ENCODE data around the gene PARD3. TPM values are rescaled to one million over a fixed set of nuclear protein-coding genes. Genes with fewer than 3 reads are reported as not detected.

PARD3 gene
- total RNA-seq, 1 donor from 2014 or later: 35.4 TPM

DNA sequence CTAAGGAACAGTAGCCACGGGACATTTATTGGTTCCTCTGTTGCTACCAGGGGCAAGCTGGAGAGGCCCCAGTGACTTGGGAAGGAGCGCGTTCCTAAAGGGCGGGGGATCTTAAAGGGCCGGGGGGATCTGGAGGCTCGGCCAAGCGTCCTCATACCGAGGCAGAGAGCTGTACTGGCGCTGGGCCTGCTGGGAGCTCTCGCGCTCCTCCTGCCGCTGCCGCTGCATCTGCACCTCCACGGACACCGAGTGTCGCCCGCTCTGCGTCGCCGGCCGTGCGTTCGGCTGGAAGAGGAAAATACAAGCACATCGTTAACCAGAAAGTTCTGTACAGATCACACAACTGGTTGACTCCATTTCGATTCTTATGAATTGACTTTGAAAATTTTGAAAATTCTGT lies 695.6 kb downstream of the PARD3 start:
- no peaks in the 10 kb centered on the region for H3K36me3 ChIP-seq (ENCODE audit: insufficient read depth, low read length)
- no peak overlapping the region for H3K4me3 ChIP-seq (ENCODE audit: insufficient read depth, low read depth, low read length)
- Mint-ChIP-seq H3K27ac (ENCODE audit: unreplicated experiment) (no peak overlapping the region), H3K4me1 (ENCODE audit: low read depth, unreplicated experiment) (peaks cover 22% of the 10 kb centered on the region), H3K27me3 (ENCODE audit: low read depth, unreplicated experiment) (no peaks in the 10 kb centered on the region), H3K36me3 (ENCODE audit: low read depth, unreplicated experiment) (peaks cover 7% of the 10 kb centered on the region), H3K9me3 (ENCODE audit: unreplicated experiment) (no peaks in the 10 kb centered on the region), H3K4me3 (ENCODE audit: unreplicated experiment) (no peak overlapping the region)
- peaks cover 20% of the 10 kb centered on the region for H3K4me1 ChIP-seq (ENCODE audit: insufficient read depth, low read length)
- no peaks in the 10 kb centered on the region for H4K20me1 ChIP-seq (ENCODE audit: insufficient read depth, low read length)
- H3K27me3 ChIP-seq (ENCODE audit: insufficient read depth, low read length): no peaks in the 10 kb centered on the region
- H3K27ac ChIP-seq (ENCODE audit: low read depth, low read length): no peak overlapping the region
- H2AFZ ChIP-seq (ENCODE audit: low read depth, low read length): no peak overlapping the region
- FAIRE-seq (no peak), DNase-seq (ENCODE audit: low read depth) (no peak)
- no peak overlapping the region for H3K4me2 ChIP-seq (ENCODE audit: low read length)
- H3K9me3 ChIP-seq (ENCODE audit: insufficient read depth, low read depth, low read length): no peaks in the 10 kb centered on the region
- no peak for TF ChIP-seq EZH2 (IDR thresholded peaks at IDR 0.05; ENCODE audit: insufficient read depth, low read length)
- TF ChIP-seq, protein P1, sequence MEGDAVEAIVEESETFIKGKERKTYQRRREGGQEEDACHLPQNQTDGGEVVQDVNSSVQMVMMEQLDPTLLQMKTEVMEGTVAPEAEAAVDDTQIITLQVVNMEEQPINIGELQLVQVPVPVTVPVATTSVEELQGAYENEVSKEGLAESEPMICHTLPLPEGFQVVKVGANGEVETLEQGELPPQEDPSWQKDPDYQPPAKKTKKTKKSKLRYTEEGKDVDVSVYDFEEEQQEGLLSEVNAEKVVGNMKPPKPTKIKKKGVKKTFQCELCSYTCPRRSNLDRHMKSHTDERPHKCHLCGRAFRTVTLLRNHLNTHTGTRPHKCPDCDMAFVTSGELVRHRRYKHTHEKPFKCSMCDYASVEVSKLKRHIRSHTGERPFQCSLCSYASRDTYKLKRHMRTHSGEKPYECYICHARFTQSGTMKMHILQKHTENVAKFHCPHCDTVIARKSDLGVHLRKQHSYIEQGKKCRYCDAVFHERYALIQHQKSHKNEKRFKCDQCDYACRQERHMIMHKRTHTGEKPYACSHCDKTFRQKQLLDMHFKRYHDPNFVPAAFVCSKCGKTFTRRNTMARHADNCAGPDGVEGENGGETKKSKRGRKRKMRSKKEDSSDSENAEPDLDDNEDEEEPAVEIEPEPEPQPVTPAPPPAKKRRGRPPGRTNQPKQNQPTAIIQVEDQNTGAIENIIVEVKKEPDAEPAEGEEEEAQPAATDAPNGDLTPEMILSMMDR (IDR thresholded peaks at IDR 0.05; ENCODE audit: insufficient read depth, low read depth, low read length): no peak
- H3K9ac ChIP-seq (ENCODE audit: low read length): no peak overlapping the region
- H3K79me2 ChIP-seq (ENCODE audit: insufficient read depth, low read length): no peaks in the 10 kb centered on the region

DNA sequence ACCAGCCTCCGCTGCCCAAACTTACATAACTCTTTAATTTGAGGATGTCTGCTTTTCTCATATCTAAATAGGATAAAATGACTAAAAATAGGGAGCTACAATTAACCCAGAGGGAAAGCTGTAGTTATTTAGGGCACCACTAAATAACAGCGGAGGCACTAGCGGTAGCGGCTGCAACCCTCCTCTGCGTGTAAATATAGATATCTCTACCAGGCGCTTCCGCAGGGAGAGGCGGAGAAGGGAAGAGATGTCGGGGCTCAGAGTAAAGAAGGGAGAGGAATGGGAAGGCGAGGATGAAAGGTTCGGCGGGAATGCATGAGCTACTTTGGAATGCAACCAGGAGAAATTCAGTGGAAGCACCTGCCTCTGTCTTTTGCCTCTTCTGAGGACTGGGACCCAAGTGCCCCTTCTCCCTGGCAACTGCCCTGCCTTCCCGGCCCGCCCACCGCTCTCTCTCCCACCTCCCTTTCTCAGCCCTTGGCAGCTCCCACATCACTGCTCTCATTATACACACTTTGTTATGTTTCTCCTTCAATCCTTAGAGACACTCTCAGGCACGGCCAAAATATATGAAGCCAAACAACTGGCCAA lies 698.3 kb downstream of the PARD3 start:
- Mint-ChIP-seq H3K27ac (ENCODE audit: unreplicated experiment) (no peak overlapping the region), H3K27me3 (ENCODE audit: low read depth, unreplicated experiment) (no peaks in the 10 kb centered on the region)

DNA sequence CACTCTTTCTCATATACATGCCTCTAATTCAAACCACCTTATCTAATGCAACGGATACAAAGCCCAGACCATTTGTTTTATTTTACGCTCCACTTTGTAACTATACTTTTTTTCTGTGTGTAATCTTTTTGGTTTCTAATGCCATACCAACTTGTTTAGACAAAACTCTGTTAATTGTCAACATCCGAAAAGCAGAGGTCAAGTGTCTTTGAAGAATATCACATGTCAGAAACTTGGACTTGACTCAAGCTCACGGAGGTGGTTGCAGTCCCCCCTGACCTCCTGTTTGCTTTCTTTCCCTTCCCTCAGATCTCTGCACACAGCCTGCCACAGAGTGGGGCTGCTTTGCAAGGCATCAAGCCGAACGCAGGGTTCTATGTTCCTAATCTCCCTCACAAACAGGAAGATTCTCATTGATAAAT lies 698.9 kb downstream of the PARD3 start:
- no peaks in the 10 kb centered on the region for H3K36me3 ChIP-seq (ENCODE audit: insufficient read depth, low read length)
- Mint-ChIP-seq H3K9me3 (ENCODE audit: unreplicated experiment) (peaks cover 2% of the 10 kb centered on the region), H3K4me1 (ENCODE audit: low read depth, unreplicated experiment) (peaks cover 2% of the 10 kb centered on the region), H3K27me3 (ENCODE audit: low read depth, unreplicated experiment) (no peaks in the 10 kb centered on the region), H3K27ac (ENCODE audit: unreplicated experiment) (no peak overlapping the region), H3K4me3 (ENCODE audit: unreplicated experiment) (no peak overlapping the region), H3K36me3 (ENCODE audit: low read depth, unreplicated experiment) (peaks cover 9% of the 10 kb centered on the region)
- H3K4me3 ChIP-seq (ENCODE audit: insufficient read depth, low read depth, low read length): no peak overlapping the region
- H3K27me3 ChIP-seq (ENCODE audit: insufficient read depth, low read length): no peaks in the 10 kb centered on the region
- DNase-seq (ENCODE audit: low read depth) (no peak), FAIRE-seq (peak; percentile 17)
- H4K20me1 ChIP-seq (ENCODE audit: insufficient read depth, low read length): no peaks in the 10 kb centered on the region
- no peaks in the 10 kb centered on the region for H3K9me3 ChIP-seq (ENCODE audit: insufficient read depth, low read depth, low read length)
- no peak for TF ChIP-seq EZH2 (IDR thresholded peaks at IDR 0.05; ENCODE audit: insufficient read depth, low read length)
- TF ChIP-seq, protein P1 (IDR thresholded peaks at IDR 0.05; ENCODE audit: insufficient read depth, low read depth, low read length): no peak
- H3K9ac ChIP-seq (ENCODE audit: low read length): no peak overlapping the region
- peaks cover 2% of the 10 kb centered on the region for H3K4me1 ChIP-seq (ENCODE audit: insufficient read depth, low read length)
- H3K27ac ChIP-seq (ENCODE audit: low read depth, low read length): no peak overlapping the region
- peak overlapping the region; percentile 4 for H3K4me2 ChIP-seq (ENCODE audit: low read length)
- H2AFZ ChIP-seq (ENCODE audit: low read depth, low read length): no peak overlapping the region
- H3K79me2 ChIP-seq (ENCODE audit: insufficient read depth, low read length): no peaks in the 10 kb centered on the region

More for the DNA sequence above, 698.3 kb downstream of the PARD3 start:
- H2AFZ ChIP-seq (ENCODE audit: low read depth, low read length): no peak overlapping the region
- H3K36me3 ChIP-seq (ENCODE audit: insufficient read depth, low read length): no peaks in the 10 kb centered on the region
- peaks cover 8% of the 10 kb centered on the region for H3K4me1 ChIP-seq (ENCODE audit: insufficient read depth, low read length)
- no peaks in the 10 kb centered on the region for H3K27me3 ChIP-seq (ENCODE audit: insufficient read depth, low read length)
- H4K20me1 ChIP-seq (ENCODE audit: insufficient read depth, low read length): no peaks in the 10 kb centered on the region
- no peak overlapping the region for H3K27ac ChIP-seq (ENCODE audit: low read depth, low read length)
- H3K9ac ChIP-seq (ENCODE audit: low read length): no peak overlapping the region
- no peaks in the 10 kb centered on the region for H3K9me3 ChIP-seq (ENCODE audit: insufficient read depth, low read depth, low read length)
- H3K4me1 Mint-ChIP-seq (ENCODE audit: low read depth, unreplicated experiment): peaks cover 8% of the 10 kb centered on the region
- DNase-seq (ENCODE audit: low read depth): no peak
- peak overlapping the region; percentile 4 for H3K4me2 ChIP-seq (ENCODE audit: low read length)
- FAIRE-seq: no peak
- no peak overlapping the region for H3K4me3 ChIP-seq (ENCODE audit: insufficient read depth, low read depth, low read length)
- peaks cover 2% of the 10 kb centered on the region for H3K9me3 Mint-ChIP-seq (ENCODE audit: unreplicated experiment)
- no peaks in the 10 kb centered on the region for H3K79me2 ChIP-seq (ENCODE audit: insufficient read depth, low read length)
- no peak overlapping the region for H3K4me3 Mint-ChIP-seq (ENCODE audit: unreplicated experiment)
- H3K36me3 Mint-ChIP-seq (ENCODE audit: low read depth, unreplicated experiment): peaks cover 9% of the 10 kb centered on the region
- TF ChIP-seq EZH2 (IDR thresholded peaks at IDR 0.05; ENCODE audit: insufficient read depth, low read length): no peak
- TF ChIP-seq, protein P1 (IDR thresholded peaks at IDR 0.05; ENCODE audit: insufficient read depth, low read depth, low read length): no peak

All from astrocyte (in vitro differentiated cells and primary cell).